Activated gamma-delta T cell treated with Interleukin-2 at 50 U/mL for 16 hours (primary cell): Measurements from ENCODE around the gene NOPCHAP1.
"Not testable (repeated sequence)": the region's sequence is repeated elsewhere in the genome, so short reads cannot be mapped to it uniquely, and the experiment has no call there.

Experiments used
- DNase-seq: peaks from one replicate; pipeline ENCODE4 v3.0.0-alpha.2; 2020

The NOPCHAP1 gene

GRCh38 chr12:104986022-104986941 lies at the start of gene NOPCHAP1:
TSS of gene NOPCHAP1 (plus strand) at chr12:104986316. CDS start at chr12:104986353, 37 bp downstream.
- peak; percentile 82 for DNase-seq

- no peak for DNase-seq
These were observed 47.7 kb upstream of the NOPCHAP1 start for GRCh38 chr12:104938371-104938770.

- DNase-seq: no peak
These were observed 47.0 kb upstream of the NOPCHAP1 start for GRCh38 chr12:104939089-104939488.

- DNase-seq: no peak
These were observed 44.7 kb upstream of the NOPCHAP1 start for GRCh38 chr12:104941454-104941853.

- DNase-seq: no peak
These were observed 44.0 kb upstream of the NOPCHAP1 start for GRCh38 chr12:104942075-104942474.

- DNase-seq: not testable (repeated sequence)
These were observed 42.7 kb upstream of the NOPCHAP1 start for GRCh38 chr12:104943401-104943800.

GRCh38 chr12:104944252-104944651 lies 41.9 kb upstream of the NOPCHAP1 start:
- no peak for DNase-seq

- not testable (repeated sequence) for DNase-seq
These were observed 37.4 kb upstream of the NOPCHAP1 start for GRCh38 chr12:104948716-104949115.

GRCh38 chr12:104951759-104952509 lies 34.2 kb upstream of the NOPCHAP1 start:
- no peak for DNase-seq

- DNase-seq: no peak
These were observed 33.3 kb upstream of the NOPCHAP1 start for GRCh38 chr12:104952816-104953215.

- DNase-seq: no peak
These were observed 32.8 kb upstream of the NOPCHAP1 start for GRCh38 chr12:104953323-104953722.

GRCh38 chr12:104955703-104956102 lies 30.4 kb upstream of the NOPCHAP1 start:
- DNase-seq: no peak

- DNase-seq: no peak
These were observed 29.0 kb upstream of the NOPCHAP1 start for GRCh38 chr12:104956870-104957718.

GRCh38 chr12:104957719-104958000 lies 28.5 kb upstream of the NOPCHAP1 start:
- DNase-seq: peak; percentile 27

- peak; percentile 67 for DNase-seq
These were observed 27.9 kb upstream of the NOPCHAP1 start, which contains the start of gene SLC41A2 for GRCh38 chr12:104958001-104958804. TSS of gene SLC41A2 (minus strand) at chr12:104958290. CDS start at chr12:104928527, 29,763 bp downstream.

- no peak for DNase-seq
These were observed 27.2 kb upstream of the NOPCHAP1 start for GRCh38 chr12:104958805-104959334.

- DNase-seq: no peak
These were observed 26.7 kb upstream of the NOPCHAP1 start for GRCh38 chr12:104959335-104959841.

- DNase-seq: no peak
These were observed 25.7 kb upstream of the NOPCHAP1 start for GRCh38 chr12:104960464-104960863.

GRCh38 chr12:104963757-104964156 lies 22.4 kb upstream of the NOPCHAP1 start:
- no peak for DNase-seq

- DNase-seq: no peak
These were observed 21.8 kb upstream of the NOPCHAP1 start for GRCh38 chr12:104964167-104964855.

- no peak for DNase-seq
These were observed 21.3 kb upstream of the NOPCHAP1 start for GRCh38 chr12:104964856-104965205.
